HG03565 (cell line): ENCODE measurements around the gene DESI1.
"Not testable (repeated sequence)": the region's sequence is repeated elsewhere in the genome, so short reads cannot be mapped to it uniquely, and the experiment has no call there.

Experiments used
- ATAC-seq: cut with Tn5 transposase; IDR thresholded peaks from one replicate; pipeline ENCODE4 v1.9.1; 2021; ENCODE audit warnings: mild to moderate bottlenecking, moderate library complexity; ENCODE audit not compliant: unreplicated experiment

DESI1 gene

GRCh38 chr22:41562461-41562860 lies 58.4 kb downstream of the DESI1 start:
- no peak for ATAC-seq

DNA sequence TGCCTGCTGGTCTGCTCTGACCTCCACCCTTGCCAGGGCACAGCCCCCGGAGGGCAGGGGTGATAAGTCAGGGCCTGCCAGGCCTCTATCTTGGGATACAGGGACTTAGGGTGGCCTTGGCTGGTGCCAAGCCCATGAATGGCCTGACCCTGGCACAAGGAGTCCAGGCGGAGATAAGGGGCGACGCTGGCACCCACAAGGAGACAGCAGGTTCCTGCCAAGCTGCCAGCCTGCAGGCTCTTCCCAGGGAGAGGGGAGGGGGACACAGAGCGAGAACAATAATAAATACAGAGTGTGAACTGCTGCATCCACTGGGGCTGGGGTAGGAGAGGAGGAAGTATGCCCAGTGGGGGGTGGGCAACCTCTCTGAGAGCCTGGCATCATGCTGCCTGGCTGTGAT lies 59.1 kb downstream of the DESI1 start:
- no peak for ATAC-seq

DNA sequence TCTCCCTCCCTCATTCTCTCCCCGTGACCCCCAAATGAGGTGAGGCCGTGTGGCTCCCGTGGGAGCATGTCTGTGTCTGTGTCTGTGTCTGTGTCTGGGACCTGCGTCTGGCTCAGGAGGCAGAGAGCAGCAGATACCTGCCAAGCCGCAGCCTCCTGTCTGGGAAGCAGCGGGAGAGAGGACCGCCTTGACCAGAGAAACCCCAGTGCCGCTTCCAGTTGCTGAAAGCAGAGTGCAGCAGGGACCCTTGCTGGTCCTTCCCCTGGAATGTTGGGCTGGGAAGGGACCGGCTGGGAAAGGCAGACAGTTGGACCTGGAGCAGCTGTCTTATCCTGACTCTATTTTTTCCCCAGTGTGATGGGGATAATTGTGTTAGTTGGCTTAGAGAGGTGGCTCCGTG lies 59.5 kb downstream of the DESI1 start:
- ATAC-seq = no peak

- no peak for ATAC-seq
These were observed 60.8 kb downstream of the DESI1 start for GRCh38 chr22:41560095-41560471.

DNA sequence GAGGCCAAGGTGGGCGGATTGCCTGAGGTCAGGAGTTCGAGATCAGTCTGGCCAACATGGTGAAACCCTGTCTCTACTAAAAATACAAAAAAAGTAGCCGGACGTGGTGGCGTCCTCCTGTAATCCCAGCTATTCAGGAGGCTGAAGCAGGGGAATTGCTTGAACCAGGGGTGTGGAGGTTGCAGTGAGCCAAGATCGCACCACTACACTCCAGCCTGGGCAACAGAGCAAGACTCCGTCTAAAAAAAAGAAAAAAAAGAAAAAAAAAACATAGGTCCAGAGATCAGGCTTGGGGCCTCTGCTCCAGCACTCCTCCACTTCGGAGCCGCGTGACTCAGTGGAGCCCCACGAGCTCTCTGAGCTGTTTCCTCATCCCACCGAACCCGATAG lies 62.6 kb downstream of the DESI1 start:
- not testable (repeated sequence) for ATAC-seq

DNA sequence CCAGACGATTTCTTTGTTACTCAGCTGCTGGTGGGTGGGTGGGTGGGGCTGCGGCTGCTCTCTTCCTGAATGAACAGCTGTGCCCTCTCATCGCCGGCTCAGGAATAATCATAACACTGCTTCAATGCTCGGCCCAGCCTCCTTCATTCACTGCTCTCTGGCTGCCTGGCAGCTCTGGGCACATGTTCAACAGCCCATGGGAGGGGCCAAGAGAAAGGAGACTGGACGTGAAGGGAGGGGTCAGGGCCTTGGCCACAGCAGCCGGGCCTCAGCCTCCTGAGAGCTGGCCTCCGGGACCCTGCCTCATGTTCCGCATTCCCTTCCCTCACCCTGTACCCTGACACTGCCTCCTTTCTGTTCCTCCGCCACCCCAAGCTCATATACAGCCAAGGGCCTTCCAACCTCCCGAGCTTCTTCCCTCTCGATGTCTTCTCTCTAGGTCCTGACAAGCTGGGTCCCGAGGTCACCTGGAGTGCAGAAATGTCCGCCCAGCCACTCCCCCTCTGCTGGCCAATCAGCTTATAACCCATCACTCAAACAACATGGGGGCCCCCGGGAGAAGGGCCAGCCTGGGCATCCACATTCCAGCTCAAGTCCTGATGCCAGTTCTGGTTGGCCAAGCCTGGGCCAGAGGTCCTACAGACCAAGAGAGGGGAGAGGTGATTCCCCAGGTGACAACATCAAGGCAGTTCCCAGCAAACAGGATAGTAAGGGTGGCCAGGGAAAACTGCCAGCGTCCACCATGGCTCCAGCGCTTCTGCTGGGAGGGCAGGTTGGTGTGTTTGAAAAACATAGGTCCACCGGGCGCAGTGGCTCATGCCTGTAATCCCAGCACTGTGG lies 63.2 kb downstream of the DESI1 start:
- ATAC-seq = no peak

- ATAC-seq = no peak
These were observed 64.3 kb downstream of the DESI1 start for GRCh38 chr22:41556561-41556960.

GRCh38 chr22:41555325-41555982 lies 65.4 kb downstream of the DESI1 start:
- no peak for ATAC-seq

- ATAC-seq = no peak
These were observed 68.8 kb downstream of the DESI1 start for GRCh38 chr22:41551877-41552582.

DNA sequence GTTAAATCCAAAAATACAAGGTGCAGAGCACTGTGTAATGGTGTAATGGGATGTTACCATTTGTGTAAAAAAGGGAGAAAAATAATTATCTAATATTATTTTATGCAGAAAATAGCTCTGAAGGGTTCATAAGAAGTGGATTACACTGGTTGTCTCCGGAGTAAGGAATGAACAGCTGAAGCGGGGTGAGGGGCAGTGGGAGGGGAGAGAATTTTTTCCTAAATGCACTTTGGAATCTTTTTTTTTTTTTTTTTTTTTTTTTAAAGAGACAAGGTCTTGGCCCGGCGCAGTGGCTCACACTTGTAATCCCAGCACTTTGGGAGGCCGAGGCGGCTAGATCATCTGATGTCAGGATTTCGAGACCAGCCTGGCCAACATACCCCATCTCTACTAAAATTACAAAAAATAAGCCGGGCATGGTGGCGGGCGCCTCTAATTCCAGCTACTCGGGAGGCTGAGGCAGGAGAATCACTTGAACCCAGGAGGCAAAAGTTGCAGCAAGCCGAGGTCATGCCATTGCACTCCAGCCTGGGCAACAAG lies 69.8 kb downstream of the DESI1 start:
- no peak for ATAC-seq

- ATAC-seq = no peak
These were observed 72.0 kb downstream of the DESI1 start for GRCh38 chr22:41548830-41549211.
